GM12865 (cell line): ENCODE results near the gene RELCH.

ENCODE experiments used
- DNase-seq: peaks from one replicate; pipeline ENCODE4 v3.0.0; 2010; ENCODE audit warnings: low read depth
- H3K4me3 ChIP-seq: 2 replicates; pipeline ENCODE4 v1.5.1; 2011; ENCODE audit warnings: mild to moderate bottlenecking, low read depth, low read length, control low read depth
- TF ChIP-seq, protein P1 (sequence below): IDR thresholded peaks from 2 replicates; pipeline ENCODE4 v1.5.1; 2011; ENCODE audit warnings: low read length, control low read depth, low read depth, inconsistent platforms; ENCODE audit not compliant: insufficient read depth; ENCODE audit errors: missing control alignments

RELCH gene

GRCh38 chr18:62211325-62211828 is 24.3 kb downstream of the RELCH start:
- no peak for DNase-seq
- H3K4me3 ChIP-seq = no peak overlapping the region
- TF ChIP-seq, protein P1, sequence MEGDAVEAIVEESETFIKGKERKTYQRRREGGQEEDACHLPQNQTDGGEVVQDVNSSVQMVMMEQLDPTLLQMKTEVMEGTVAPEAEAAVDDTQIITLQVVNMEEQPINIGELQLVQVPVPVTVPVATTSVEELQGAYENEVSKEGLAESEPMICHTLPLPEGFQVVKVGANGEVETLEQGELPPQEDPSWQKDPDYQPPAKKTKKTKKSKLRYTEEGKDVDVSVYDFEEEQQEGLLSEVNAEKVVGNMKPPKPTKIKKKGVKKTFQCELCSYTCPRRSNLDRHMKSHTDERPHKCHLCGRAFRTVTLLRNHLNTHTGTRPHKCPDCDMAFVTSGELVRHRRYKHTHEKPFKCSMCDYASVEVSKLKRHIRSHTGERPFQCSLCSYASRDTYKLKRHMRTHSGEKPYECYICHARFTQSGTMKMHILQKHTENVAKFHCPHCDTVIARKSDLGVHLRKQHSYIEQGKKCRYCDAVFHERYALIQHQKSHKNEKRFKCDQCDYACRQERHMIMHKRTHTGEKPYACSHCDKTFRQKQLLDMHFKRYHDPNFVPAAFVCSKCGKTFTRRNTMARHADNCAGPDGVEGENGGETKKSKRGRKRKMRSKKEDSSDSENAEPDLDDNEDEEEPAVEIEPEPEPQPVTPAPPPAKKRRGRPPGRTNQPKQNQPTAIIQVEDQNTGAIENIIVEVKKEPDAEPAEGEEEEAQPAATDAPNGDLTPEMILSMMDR = no peak

GRCh38 chr18:62214790-62215189 is 27.7 kb downstream of the RELCH start:
- no peak for DNase-seq
- TF ChIP-seq, protein P1 = no peak
- H3K4me3 ChIP-seq = no peak overlapping the region

- TF ChIP-seq, protein P1 = no peak
- no peak for DNase-seq
Observed at GRCh38 chr18:62224229-62224628, 37.2 kb downstream of the RELCH start.

DNA sequence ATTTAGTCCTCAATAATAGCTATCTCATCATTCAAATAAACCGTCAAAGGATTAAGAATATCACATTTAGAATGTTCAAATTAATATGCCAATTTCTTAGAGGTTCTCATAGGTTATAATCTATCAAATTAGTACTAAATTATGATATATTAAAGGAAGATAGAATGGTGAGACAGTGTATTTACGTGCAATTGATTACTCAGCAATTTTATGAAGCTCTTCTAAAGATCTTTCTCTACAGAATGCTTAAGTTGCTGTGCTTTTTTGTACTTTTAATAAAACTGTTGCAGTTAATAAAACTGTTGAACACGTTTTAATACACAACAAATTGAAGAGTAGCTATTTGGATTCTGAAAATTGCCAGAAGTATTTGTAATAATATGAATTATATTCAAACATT is 39.0 kb downstream of the RELCH start:
- TF ChIP-seq, protein P1 = no peak
- no peak for DNase-seq
- H3K4me3 ChIP-seq = no peak overlapping the region

More at GRCh38 chr18:62224229-62224628, 37.2 kb downstream of the RELCH start:
- H3K4me3 ChIP-seq = no peak overlapping the region

DNA sequence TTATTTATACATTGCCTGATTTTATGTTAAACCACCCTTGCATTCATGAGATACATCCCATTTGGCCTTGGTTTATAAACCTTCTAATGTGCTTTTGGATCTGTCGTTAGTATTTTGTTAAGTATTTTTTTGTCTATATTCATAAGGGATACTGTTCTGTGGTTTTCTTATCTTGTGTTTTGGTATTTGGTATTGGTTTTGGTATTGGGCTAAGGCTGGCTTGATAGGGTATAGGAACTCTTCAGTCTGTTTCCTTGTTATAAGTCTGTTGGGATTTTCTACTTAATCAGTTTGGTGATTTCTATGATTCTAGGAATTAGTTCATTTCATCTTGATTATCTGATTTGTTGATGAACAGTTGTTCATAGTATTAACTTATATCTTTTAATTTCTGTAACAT is 49.2 kb downstream of the RELCH start:
- DNase-seq = no peak
- TF ChIP-seq, protein P1 = no peak
- no peak overlapping the region for H3K4me3 ChIP-seq

- DNase-seq = no peak
- TF ChIP-seq, protein P1 = no peak
- no peak overlapping the region for H3K4me3 ChIP-seq
Observed at GRCh38 chr18:62239475-62239874, 52.4 kb downstream of the RELCH start.

DNA sequence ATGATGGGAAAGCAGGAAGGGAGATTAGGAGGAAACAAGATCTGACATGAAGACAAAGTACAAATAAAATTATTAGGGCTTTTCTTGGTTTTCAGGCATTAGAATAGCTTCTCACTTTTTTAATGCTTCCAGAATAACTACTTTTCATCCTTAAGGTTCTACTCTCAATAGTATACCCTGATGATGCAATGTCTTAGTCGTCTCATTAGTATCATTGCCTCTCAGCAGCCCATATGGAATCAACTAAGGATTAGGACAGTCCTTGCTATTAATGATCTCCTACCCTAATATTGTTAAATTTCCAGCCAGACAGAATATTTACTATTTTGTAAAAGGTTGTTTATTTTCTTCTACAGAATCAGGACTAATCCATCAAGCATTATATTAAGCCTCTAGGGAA is 55.9 kb downstream of the RELCH start:
- no peak for DNase-seq
- H3K4me3 ChIP-seq = no peak overlapping the region
- TF ChIP-seq, protein P1 = no peak
